Osteocyte (in vitro differentiated cells): ENCODE data around the gene INSRR. TPM values are rescaled to one million over a fixed set of nuclear protein-coding genes. Genes with fewer than 3 reads are reported as not detected.
A peak's percentile ranks its signal among the peaks of the same experiment; 100 is the strongest.

Source experiments
- DNase-seq: peaks from one replicate; pipeline ENCODE4 v3.0.0; 2021; ENCODE audit warnings: mixed read lengths; ENCODE audit not compliant: unreplicated experiment; ENCODE audit errors: extremely low spot score
- H3K27ac Mint-ChIP-seq: one replicate; pipeline ENCODE4 v1.8.0; 2021; ENCODE audit warnings: mild to moderate bottlenecking, mixed read lengths; ENCODE audit not compliant: unreplicated experiment
- H3K27me3 Mint-ChIP-seq: one replicate; pipeline ENCODE4 v1.8.0; 2021; ENCODE audit warnings: mixed read lengths; ENCODE audit not compliant: unreplicated experiment
- H3K36me3 Mint-ChIP-seq: one replicate; pipeline ENCODE4 v1.8.0; 2021; ENCODE audit warnings: mixed read lengths; ENCODE audit not compliant: unreplicated experiment
- H3K4me1 Mint-ChIP-seq: one replicate; pipeline ENCODE4 v1.8.0; 2021; ENCODE audit warnings: mixed read lengths; ENCODE audit not compliant: unreplicated experiment
- H3K4me3 Mint-ChIP-seq: one replicate; pipeline ENCODE4 v1.8.0; 2021; ENCODE audit warnings: mild to moderate bottlenecking, moderate library complexity, mixed read lengths; ENCODE audit not compliant: unreplicated experiment
- H3K9me3 Mint-ChIP-seq: one replicate; pipeline ENCODE4 v1.8.0; 2021; ENCODE audit warnings: mixed read lengths; ENCODE audit not compliant: unreplicated experiment
- CTCF ChIP-seq: fragments of 200-600 bp; sonication (generic); IDR thresholded peaks from 2 replicates; pipeline ENCODE4 v1.5.0; 2021; ENCODE audit warnings: antibody characterized with exemption, mild to moderate bottlenecking, moderate library complexity
- total RNA-seq: library from RNA; stranded (reverse); gene quantifications from 2 replicates; pipeline ENCODE4 v1.2.1, GENCODE V29; 2021

Gene INSRR
- total RNA-seq, 1 donor from 2014 or later, result 0.21 TPM

- H3K9me3 Mint-ChIP-seq, result no peaks in the 10 kb centered on the region
- peaks cover 14% of the 10 kb centered on the region for H3K27me3 Mint-ChIP-seq
- no peaks in the 10 kb centered on the region for H3K36me3 Mint-ChIP-seq
- no peak overlapping the region for H3K27ac Mint-ChIP-seq
- H3K4me3 Mint-ChIP-seq, result no peak overlapping the region
- H3K4me1 Mint-ChIP-seq, result peaks cover 12% of the 10 kb centered on the region
- DNase-seq, result no peak
- TF ChIP-seq CTCF, result no peak
Observed at GRCh38 chr1:156809281-156809680, 49.6 kb downstream of the INSRR start.

- peaks cover 14% of the 10 kb centered on the region for H3K27me3 Mint-ChIP-seq
- H3K36me3 Mint-ChIP-seq, result no peaks in the 10 kb centered on the region
- H3K27ac Mint-ChIP-seq, result no peak overlapping the region
Observed at GRCh38 chr1:156808186-156809030, 50.5 kb downstream of the INSRR start.

GRCh38 chr1:156807627-156808026 is 51.3 kb downstream of the INSRR start:
- TF ChIP-seq CTCF, result no peak
- Mint-ChIP-seq H3K27ac (no peak overlapping the region), H3K36me3 (no peaks in the 10 kb centered on the region), H3K27me3 (peaks cover 14% of the 10 kb centered on the region), H3K9me3 (no peaks in the 10 kb centered on the region), H3K4me3 (no peak overlapping the region), H3K4me1 (peaks cover 9% of the 10 kb centered on the region)
- no peak for DNase-seq

More at GRCh38 chr1:156808186-156809030, 50.5 kb downstream of the INSRR start:
- no peak overlapping the region for H3K4me3 Mint-ChIP-seq
- no peaks in the 10 kb centered on the region for H3K9me3 Mint-ChIP-seq
- H3K4me1 Mint-ChIP-seq, result peaks cover 12% of the 10 kb centered on the region
- DNase-seq, result no peak
- TF ChIP-seq CTCF, result no peak

GRCh38 chr1:156806512-156807440 is 52.1 kb downstream of the INSRR start:
- no peak for DNase-seq
- H3K27ac Mint-ChIP-seq, result peak overlapping the region; percentile 67
- H3K4me3 Mint-ChIP-seq, result no peak overlapping the region
- TF ChIP-seq CTCF, result no peak
- H3K27me3 Mint-ChIP-seq, result peaks cover 9% of the 10 kb centered on the region
- no peaks in the 10 kb centered on the region for H3K9me3 Mint-ChIP-seq
- peaks cover 5% of the 10 kb centered on the region for H3K36me3 Mint-ChIP-seq
- peaks cover 13% of the 10 kb centered on the region for H3K4me1 Mint-ChIP-seq
